NCI-H345 treated with DMSO at 0.1 percent for 48 hours (cell line): ENCODE results near the gene ASMTL.
"Not testable (repeated sequence)": the region's sequence is repeated elsewhere in the genome, so short reads cannot be mapped to it uniquely, and the experiment has no call there.

Experiments used
- DNase-seq: peaks from one replicate; lab custom pipeline; 2025; ENCODE audit not compliant: unreplicated experiment; lab: John Stamatoyannopoulos, UW

The ASMTL gene

GRCh38 chrX:1389181-1389992 is 63.3 kb downstream of the ASMTL start:
- DNase-seq, result no peak

- DNase-seq, result no peak
Observed at GRCh38 chrX:1388651-1389050, 64.1 kb downstream of the ASMTL start.

GRCh38 chrX:1387141-1387776 is 65.5 kb downstream of the ASMTL start:
- no peak for DNase-seq

- DNase-seq, result no peak
Observed at GRCh38 chrX:1386338-1387127, 66.2 kb downstream of the ASMTL start.

- DNase-seq, result no peak
Observed at GRCh38 chrX:1385253-1386223, 67.2 kb downstream of the ASMTL start.

- no peak for DNase-seq
Observed at GRCh38 chrX:1384658-1385252, 68.0 kb downstream of the ASMTL start.

- DNase-seq, result no peak
Observed at GRCh38 chrX:1380672-1381233, 72.0 kb downstream of the ASMTL start.

GRCh38 chrX:1378306-1378759 is 74.4 kb downstream of the ASMTL start:
- DNase-seq, result no peak

GRCh38 chrX:1368385-1368698 is 84.4 kb downstream of the ASMTL start:
- no peak for DNase-seq

- DNase-seq, result not testable (repeated sequence)
Observed at GRCh38 chrX:1366363-1366762, 86.3 kb downstream of the ASMTL start.

- DNase-seq, result no peak
Observed at GRCh38 chrX:1361910-1362309, 90.8 kb downstream of the ASMTL start.

- DNase-seq, result no peak
Observed at GRCh38 chrX:1361275-1361674, 91.4 kb downstream of the ASMTL start.

- no peak for DNase-seq
Observed at GRCh38 chrX:1360171-1360570, 92.5 kb downstream of the ASMTL start.

- DNase-seq, result no peak
Observed at GRCh38 chrX:1359477-1359873, 93.2 kb downstream of the ASMTL start.

- no peak for DNase-seq
Observed at GRCh38 chrX:1358793-1359476, 93.8 kb downstream of the ASMTL start.

- DNase-seq, result no peak
Observed at GRCh38 chrX:1357993-1358392, 94.7 kb downstream of the ASMTL start.

- no peak for DNase-seq
Observed at GRCh38 chrX:1355131-1356046, 97.3 kb downstream of the ASMTL start.
